Liver (tissue), 9 donors: ENCODE measurements around the gene NCOA3. TPM values are rescaled to one million over a fixed set of nuclear protein-coding genes. Genes with fewer than 3 reads are reported as not detected.

ENCODE experiments used
- DNase-seq: peaks from one replicate; pipeline ENCODE4 v3.0.0-alpha.2; 2017; ENCODE audit warnings: low spot score
- H3K27ac ChIP-seq, 2 donors: one replicate each; pipeline ENCODE4 v1.7.0; 2013; ENCODE audit warnings: inconsistent platforms in 2 of 2, low read length in 2 of 2, control low read depth in 1 of 2, low read depth in 1 of 2, mild to moderate bottlenecking in 1 of 2
- H3K27me3 ChIP-seq, 4 donors: one replicate each; pipeline versions ENCODE4 v1.6.1 to v1.7.0; 2013; ENCODE audit warnings: low read length in 3 of 4, inconsistent platforms in 1 of 4, mild to moderate bottlenecking in 1 of 4, moderate library complexity in 1 of 4; ENCODE audit not compliant: control insufficient read depth in 4 of 4, insufficient read depth in 4 of 4
- H3K36me3 ChIP-seq, 4 donors: one replicate each; pipeline versions ENCODE4 v1.6.1 to v1.7.0; 2013; ENCODE audit warnings: low read length in 3 of 4, mild to moderate bottlenecking in 3 of 4, low read depth in 1 of 4, moderate library complexity in 1 of 4; ENCODE audit not compliant: control insufficient read depth in 4 of 4, insufficient read depth in 3 of 4
- H3K4me1 ChIP-seq, 4 donors: one replicate each; pipeline versions ENCODE4 v1.6.1 to v1.7.0; 2013; ENCODE audit warnings: low read length in 3 of 4, mild to moderate bottlenecking in 3 of 4, moderate library complexity in 1 of 4; ENCODE audit not compliant: control insufficient read depth in 4 of 4, insufficient read depth in 4 of 4
- H3K4me3 ChIP-seq, 3 donors: one replicate each; pipeline versions ENCODE4 v1.6.1 to v1.7.0; 2013; ENCODE audit warnings: low read length in 3 of 3, control low read depth in 1 of 3, low read depth in 1 of 3, mild to moderate bottlenecking in 1 of 3
- H3K9ac ChIP-seq, 2 donors: one replicate each; pipeline ENCODE4 v1.7.0; 2013; ENCODE audit warnings: low read length in 2 of 2, mild to moderate bottlenecking in 2 of 2, moderate library complexity in 2 of 2, control low read depth in 1 of 2, low read depth in 1 of 2
- H3K9me3 ChIP-seq, 4 donors: one replicate each; pipeline versions ENCODE4 v1.6.1 to v1.7.0; 2013; ENCODE audit warnings: low read length in 3 of 4; ENCODE audit not compliant: control insufficient read depth in 4 of 4
- ATF3 ChIP-seq: IDR thresholded peaks from 2 replicates; pipeline ENCODE4 v1.6.1; 2016; ENCODE audit warnings: antibody characterized with exemption
- CTCF ChIP-seq: fragments of 150-350 bp; IDR thresholded peaks from 2 replicates; pipeline ENCODE4 v1.5.1; 2017; ENCODE audit warnings: improper control_type of control experiment, low read depth, low read length; ENCODE audit not compliant: missing input control
- EGR1 ChIP-seq, 2 donors: IDR thresholded peaks; 2 replicates each; pipeline ENCODE4 v1.6.1; 2016 to 2018; ENCODE audit warnings: antibody characterized with exemption in 2 of 2, low read depth in 2 of 2
- FOXA1 ChIP-seq: IDR thresholded peaks from 2 replicates; pipeline ENCODE4 v1.6.1; 2016; ENCODE audit warnings: antibody characterized with exemption
- FOXA2 ChIP-seq: IDR thresholded peaks from 2 replicates; pipeline ENCODE4 v1.6.1; 2016; ENCODE audit warnings: antibody characterized with exemption
- GABPA ChIP-seq, 2 donors: IDR thresholded peaks in 1 of 2; conservative IDR thresholded peaks in 1 of 2; 2 replicates each; pipeline ENCODE4 v1.6.1; 2016; ENCODE audit warnings: antibody characterized with exemption in 2 of 2, mild to moderate bottlenecking in 1 of 2, moderate library complexity in 1 of 2
- HNF4G ChIP-seq: IDR thresholded peaks from 2 replicates; pipeline ENCODE4 v1.6.1; 2016; ENCODE audit warnings: antibody characterized with exemption
- JUND ChIP-seq, 2 donors: IDR thresholded peaks; 2 replicates each; pipeline ENCODE4 v1.6.1; 2016; ENCODE audit warnings: antibody characterized with exemption in 2 of 2
- MAX ChIP-seq: IDR thresholded peaks from 2 replicates; pipeline ENCODE4 v1.6.1; 2016; ENCODE audit warnings: antibody characterized with exemption
- NR2F2 ChIP-seq: IDR thresholded peaks from 2 replicates; pipeline ENCODE4 v1.6.1; 2016; ENCODE audit warnings: antibody characterized with exemption
- RAD21 ChIP-seq, 2 donors: IDR thresholded peaks; 2 replicates each; pipeline ENCODE4 v1.6.1; 2016; ENCODE audit warnings: antibody characterized with exemption in 2 of 2, mild to moderate bottlenecking in 2 of 2
- REST ChIP-seq: IDR thresholded peaks from 2 replicates; pipeline ENCODE4 v1.6.1; 2016; ENCODE audit warnings: antibody characterized with exemption, mild to moderate bottlenecking
- RXRA ChIP-seq, 2 donors: IDR thresholded peaks; 2 replicates each; pipeline ENCODE4 v1.6.1; 2017 to 2018; ENCODE audit warnings: antibody characterized with exemption in 2 of 2, mild to moderate bottlenecking in 1 of 2
- SP1 ChIP-seq: IDR thresholded peaks from 2 replicates; pipeline ENCODE4 v1.6.1; 2018; ENCODE audit warnings: antibody characterized with exemption, mild to moderate bottlenecking
- TAF1 ChIP-seq: conservative IDR thresholded peaks from 2 replicates; pipeline ENCODE4 v1.6.1; 2016; ENCODE audit warnings: antibody characterized with exemption, mild to moderate bottlenecking
- YY1 ChIP-seq: IDR thresholded peaks from 2 replicates; pipeline ENCODE4 v1.6.1; 2016; ENCODE audit warnings: antibody characterized with exemption, mild to moderate bottlenecking
- ZBTB33 ChIP-seq: IDR thresholded peaks from 2 replicates; pipeline ENCODE4 v1.6.1; 2016; ENCODE audit warnings: antibody characterized with exemption
- WGBS: extraction: QIAGEN DNeasy Blood & Tissue Kit; methylation state at CpG from one replicate; pipeline ENCODE4 v1.1.7; 2013; 5-methylcytosine and 5-hydroxymethylcytosine counted together
- polyA plus RNA-seq, 2 donors: library from polyadenylated mRNA; stranded (reverse) in 1 of 2; unstranded in 1 of 2; fragments of 200-250 nt in 1 of 2; fragments of >200 nt in 1 of 2; fragmentation: Nextera tagmentation in 1 of 2; extraction: Ambion mirVana in 1 of 2; gene quantifications; one replicate each; pipeline versions ENCODE4 v1.2.1 to v1.2.3, GENCODE V29; 2013 to 2015
- total RNA-seq, 2 donors: library from RNA; depleted of rRNA; stranded (reverse); fragments of >200 nt; gene quantifications; one replicate each; pipeline ENCODE4 v1.2.3, GENCODE V29; 2014
- donor health status: healthy.
- donor health status: healthy.
- donor health status: healthy.
- donor health status: healthy.
- donor health status: healthy.

The NCOA3 gene
- total and polyA plus RNA-seq, 4 donors: 3.8 to 18.2 (median 8.9) TPM

- Histone ChIP-seq H3K9ac (no peak overlapping the region), H3K27me3 (no peaks in the 10 kb centered on the region), H3K4me1 (peaks cover 0 to 8% (median 0%) of the 10 kb centered on the region in 4 donors), H3K36me3 (no peaks in the 10 kb centered on the region), H3K27ac (no peak overlapping the region), H3K4me3 (no peak overlapping the region), H3K9me3 (no peaks in the 10 kb centered on the region)
- TF ChIP-seq MAX (no peak), RXRA (IDR thresholded peaks at IDR 0.05) (no peak), EGR1 (IDR thresholded peaks at IDR 0.05; ENCODE audit: low read depth in 2 of 2) (no peak), ZBTB33 (no peak), TAF1 (no peak), RAD21 (IDR thresholded peaks at IDR 0.05) (no peak), ATF3 (no peak), GABPA (IDR thresholded peaks at IDR 0.05 in 1 of 2, conservative IDR thresholded peaks at IDR 0.05 in 1 of 2) (no peak), FOXA1 (no peak), FOXA2 (no peak), JUND (IDR thresholded peaks at IDR 0.05) (no peak), SP1 (no peak), NR2F2 (no peak), HNF4G (no peak), REST (no peak), YY1 (no peak)
- 97% methylated on average over 9 of the region's 9 CpGs for WGBS
- no peak for DNase-seq
Observed at GRCh38 chr20:47603260-47603659, 101.6 kb downstream of the NCOA3 start.

GRCh38 chr20:47605673-47606413 lies 104.2 kb downstream of the NCOA3 start:
- Histone ChIP-seq H3K27me3 (no peaks in the 10 kb centered on the region), H3K4me3 (no peak overlapping the region), H3K27ac (no peak overlapping the region), H3K9me3 (no peaks in the 10 kb centered on the region), H3K9ac (no peak overlapping the region), H3K4me1 (peaks cover 0 to 3% (median 0%) of the 10 kb centered on the region in 4 donors), H3K36me3 (no peaks in the 10 kb centered on the region)
- 88% methylated on average over 9 of the region's 9 CpGs for WGBS
- no peak for DNase-seq
- no peak for TF ChIP-seq RAD21 (IDR thresholded peaks at IDR 0.05)
- TF ChIP-seq RXRA (IDR thresholded peaks at IDR 0.05): no peak
- no peak for TF ChIP-seq MAX
- TF ChIP-seq YY1: no peak
- TF ChIP-seq CTCF: no peak
- TF ChIP-seq REST: no peak
- TF ChIP-seq EGR1 (IDR thresholded peaks at IDR 0.05; ENCODE audit: low read depth in 2 of 2): no peak
- no peak for TF ChIP-seq GABPA (IDR thresholded peaks at IDR 0.05 in 1 of 2, conservative IDR thresholded peaks at IDR 0.05 in 1 of 2)
- TF ChIP-seq FOXA1: no peak
- TF ChIP-seq HNF4G: no peak
